ENCODE measurements around the gene SPIB.

The SPIB gene

DNA sequence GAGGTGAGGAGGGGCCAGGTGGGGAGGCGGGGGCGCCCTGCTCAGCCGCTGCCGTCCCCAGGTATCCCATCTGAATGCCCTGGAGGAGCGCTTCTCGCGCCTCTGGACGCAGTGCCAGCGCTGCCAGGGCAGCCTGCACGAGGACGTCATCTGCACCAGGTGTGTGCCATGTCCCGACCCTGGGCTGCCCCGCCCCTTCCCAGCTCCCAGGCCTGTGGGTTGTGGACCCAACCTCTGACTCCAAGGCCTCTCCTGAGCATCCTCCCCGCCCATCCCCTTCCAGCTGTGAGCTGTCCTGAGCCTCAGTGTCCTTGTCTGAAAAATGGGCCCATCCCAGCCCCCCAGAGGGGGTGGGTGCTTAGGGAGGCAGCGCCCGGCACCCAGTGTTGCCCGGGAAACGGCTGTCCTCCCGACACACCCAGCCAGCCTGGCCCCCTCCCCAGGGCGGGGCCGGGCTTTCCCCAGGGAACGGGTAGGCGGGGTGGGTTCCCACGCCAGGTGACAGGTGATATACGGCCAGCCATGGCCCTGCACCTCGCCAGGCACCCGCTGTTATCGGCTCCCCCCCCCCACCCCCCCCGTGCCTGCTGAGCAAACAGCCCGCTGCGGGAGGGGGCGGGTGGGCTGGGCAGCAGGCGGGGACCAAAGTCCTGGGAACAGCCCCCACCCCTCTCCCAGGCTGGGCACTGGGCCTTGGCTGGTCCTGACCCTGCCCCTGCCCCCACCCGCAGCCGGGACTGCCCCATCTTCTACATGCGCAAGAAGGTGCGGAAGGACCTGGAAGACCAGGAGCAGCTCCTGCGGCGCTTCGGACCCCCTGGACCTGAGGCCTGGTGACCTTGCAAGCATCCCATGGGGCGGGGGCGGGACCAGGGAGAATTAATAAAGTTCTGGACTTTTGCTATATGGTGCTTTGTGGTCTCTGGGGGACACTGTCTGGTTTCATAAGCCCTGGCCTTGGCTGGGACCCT is 1.3 kb upstream of the SPIB start:
- TF ChIP-seq, protein P1, sequence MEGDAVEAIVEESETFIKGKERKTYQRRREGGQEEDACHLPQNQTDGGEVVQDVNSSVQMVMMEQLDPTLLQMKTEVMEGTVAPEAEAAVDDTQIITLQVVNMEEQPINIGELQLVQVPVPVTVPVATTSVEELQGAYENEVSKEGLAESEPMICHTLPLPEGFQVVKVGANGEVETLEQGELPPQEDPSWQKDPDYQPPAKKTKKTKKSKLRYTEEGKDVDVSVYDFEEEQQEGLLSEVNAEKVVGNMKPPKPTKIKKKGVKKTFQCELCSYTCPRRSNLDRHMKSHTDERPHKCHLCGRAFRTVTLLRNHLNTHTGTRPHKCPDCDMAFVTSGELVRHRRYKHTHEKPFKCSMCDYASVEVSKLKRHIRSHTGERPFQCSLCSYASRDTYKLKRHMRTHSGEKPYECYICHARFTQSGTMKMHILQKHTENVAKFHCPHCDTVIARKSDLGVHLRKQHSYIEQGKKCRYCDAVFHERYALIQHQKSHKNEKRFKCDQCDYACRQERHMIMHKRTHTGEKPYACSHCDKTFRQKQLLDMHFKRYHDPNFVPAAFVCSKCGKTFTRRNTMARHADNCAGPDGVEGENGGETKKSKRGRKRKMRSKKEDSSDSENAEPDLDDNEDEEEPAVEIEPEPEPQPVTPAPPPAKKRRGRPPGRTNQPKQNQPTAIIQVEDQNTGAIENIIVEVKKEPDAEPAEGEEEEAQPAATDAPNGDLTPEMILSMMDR (IDR thresholded peaks at IDR 0.05) = no peak
- H3K27ac ChIP-seq = no peak overlapping the region
- H3K4me3 ChIP-seq (ENCODE audit: low read depth in 1 of 2, low read length in 1 of 2) = no peak overlapping the region
- peaks cover 39% of the 10 kb centered on the region for H3K27me3 ChIP-seq
- no peaks in the 10 kb centered on the region for H3K36me3 ChIP-seq
- peaks cover 10 to 19% of the 10 kb centered on the region in 2 experiments for H3K4me1 ChIP-seq (ENCODE audit: control insufficient read depth in 1 of 2, insufficient read depth in 1 of 2, low read depth in 1 of 2, low read length in 1 of 2)
- no peaks in the 10 kb centered on the region for H3K9me3 ChIP-seq

DNA sequence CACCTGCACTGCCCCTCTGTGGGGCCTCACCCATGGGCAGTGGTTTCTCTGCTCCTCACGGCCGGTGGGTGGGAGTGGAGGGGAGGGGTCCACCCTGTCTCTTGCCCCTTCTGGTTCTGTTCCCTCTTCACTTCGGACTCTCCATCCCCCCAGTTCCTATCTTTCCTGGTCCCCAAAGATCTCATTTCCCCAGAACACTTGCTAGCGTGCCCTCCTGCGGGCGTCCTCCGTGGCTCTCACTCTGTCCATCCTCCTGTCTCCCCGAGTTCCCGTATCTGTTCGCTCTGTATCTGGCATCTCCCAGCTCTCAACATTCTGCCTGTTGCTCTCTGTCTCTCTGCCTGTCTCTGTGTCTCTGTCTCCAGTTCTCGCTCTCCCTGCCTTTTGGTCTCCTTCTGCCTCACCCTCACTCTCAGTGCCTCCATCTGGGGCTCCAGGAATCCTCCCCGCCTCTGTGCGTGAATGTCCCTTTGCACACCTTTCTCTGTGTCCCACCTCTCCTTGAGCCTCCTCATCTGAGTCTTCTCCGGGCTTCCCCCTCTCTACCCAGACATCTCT is 363 bp downstream of the SPIB start:
- no peak overlapping the region for H3K27ac ChIP-seq
- H3K36me3 ChIP-seq = no peaks in the 10 kb centered on the region
- H3K9me3 ChIP-seq = no peaks in the 10 kb centered on the region
- peaks cover 10 to 19% of the 10 kb centered on the region in 2 experiments for H3K4me1 ChIP-seq (ENCODE audit: control insufficient read depth in 1 of 2, insufficient read depth in 1 of 2, low read depth in 1 of 2, low read length in 1 of 2)
- TF ChIP-seq, protein P1 (IDR thresholded peaks at IDR 0.05) = no peak
- H3K27me3 ChIP-seq = peaks cover 39% of the 10 kb centered on the region
- H3K4me3 ChIP-seq (ENCODE audit: low read depth in 1 of 2, low read length in 1 of 2) = no peak overlapping the region

GRCh38 chr19:50419580-50420035 is 870 bp downstream of the SPIB start:
- TF ChIP-seq, protein P1 (IDR thresholded peaks at IDR 0.05) = no peak
- Histone ChIP-seq H3K9me3 (no peaks in the 10 kb centered on the region), H3K27me3 (peaks cover 39% of the 10 kb centered on the region), H3K4me1 (ENCODE audit: control insufficient read depth in 1 of 2, insufficient read depth in 1 of 2, low read depth in 1 of 2, low read length in 1 of 2) (peaks cover 10 to 18% of the 10 kb centered on the region in 2 experiments), H3K4me3 (ENCODE audit: low read depth in 1 of 2, low read length in 1 of 2) (no peak overlapping the region), H3K36me3 (no peaks in the 10 kb centered on the region), H3K27ac (no peak overlapping the region)

DNA sequence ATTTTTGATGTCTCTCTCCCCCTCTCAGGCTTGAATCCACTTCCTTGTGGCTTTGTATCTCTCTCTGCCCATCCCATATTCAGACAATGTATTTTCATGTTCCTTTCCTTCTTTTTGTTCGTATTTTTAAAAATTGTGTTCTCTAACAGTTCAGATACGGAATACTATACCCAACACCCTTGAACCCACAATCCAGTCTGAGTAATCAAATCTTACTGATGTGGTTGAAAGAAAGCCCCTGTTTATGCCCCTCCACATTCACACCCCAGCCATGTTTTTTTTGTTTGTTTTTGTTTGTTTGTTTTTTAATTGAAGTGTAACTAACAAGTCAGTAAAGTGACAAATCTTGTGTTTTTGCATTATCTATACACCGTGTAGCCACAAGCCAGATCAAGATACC is 1.4 kb downstream of the SPIB start:
- Histone ChIP-seq H3K27ac (no peak overlapping the region), H3K36me3 (no peaks in the 10 kb centered on the region), H3K9me3 (no peaks in the 10 kb centered on the region), H3K4me1 (ENCODE audit: control insufficient read depth in 1 of 2, insufficient read depth in 1 of 2, low read depth in 1 of 2, low read length in 1 of 2) (peaks cover 9 to 13% of the 10 kb centered on the region in 2 experiments), H3K4me3 (ENCODE audit: low read depth in 1 of 2, low read length in 1 of 2) (no peak overlapping the region), H3K27me3 (peaks cover 39% of the 10 kb centered on the region)
- TF ChIP-seq, protein P1 (IDR thresholded peaks at IDR 0.05) = no peak

GRCh38 chr19:50420808-50421207 is 2.1 kb downstream of the SPIB start:
- Histone ChIP-seq H3K27me3 (peaks cover 39% of the 10 kb centered on the region), H3K4me3 (ENCODE audit: low read depth in 1 of 2, low read length in 1 of 2) (no peak overlapping the region), H3K9me3 (no peaks in the 10 kb centered on the region), H3K27ac (no peak overlapping the region), H3K4me1 (ENCODE audit: control insufficient read depth in 1 of 2, insufficient read depth in 1 of 2, low read depth in 1 of 2, low read length in 1 of 2) (peaks cover 5 to 6% of the 10 kb centered on the region in 2 experiments), H3K36me3 (no peaks in the 10 kb centered on the region)
- TF ChIP-seq, protein P1 (IDR thresholded peaks at IDR 0.05) = no peak
